GM21737 (cell line): ENCODE results near the gene PAPOLA.

Experiments used
- ATAC-seq: cut with Tn5 transposase; IDR thresholded peaks from one replicate; pipeline ENCODE4 v1.9.1; 2021; ENCODE audit warnings: mild to moderate bottlenecking, moderate library complexity; ENCODE audit not compliant: unreplicated experiment

Gene PAPOLA

DNA sequence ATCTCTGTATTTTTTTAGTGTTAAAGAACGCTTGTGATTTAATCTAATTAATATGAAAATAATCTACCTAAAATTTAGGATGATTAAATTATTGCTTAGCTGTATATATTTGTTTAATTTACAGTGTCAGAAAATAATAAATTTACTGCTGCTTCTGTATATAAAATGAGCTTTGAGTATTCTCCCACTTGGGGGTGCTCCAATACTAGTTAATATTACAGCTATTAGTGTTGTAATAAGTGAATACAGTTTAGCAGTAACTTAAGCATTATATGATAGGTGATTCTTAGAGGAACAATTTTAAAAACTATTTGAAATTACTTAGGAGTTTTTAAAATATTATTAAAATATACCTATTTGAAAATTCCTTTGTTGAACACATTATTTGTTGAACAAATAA, 62.2 kb downstream of the PAPOLA start:
- no peak for ATAC-seq

DNA sequence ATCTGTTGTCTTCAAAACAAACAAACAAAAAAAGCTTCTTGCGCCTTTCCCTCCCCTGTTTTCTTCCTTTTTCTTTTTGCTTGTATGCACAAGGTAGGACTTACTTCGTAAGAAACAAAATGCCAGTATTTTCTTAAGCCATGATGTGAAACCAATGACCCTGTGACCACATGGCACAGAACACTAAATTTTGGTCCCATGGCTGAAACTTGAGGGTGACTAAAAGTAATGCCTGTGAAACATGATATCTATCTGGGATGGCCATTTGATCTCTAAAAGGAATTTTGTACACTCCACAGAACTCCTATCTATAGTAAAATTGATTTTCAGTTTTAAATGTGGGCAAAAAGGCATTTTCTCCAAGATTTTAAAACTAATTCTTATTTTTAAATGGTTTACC, 63.6 kb downstream of the PAPOLA start:
- no peak for ATAC-seq

DNA sequence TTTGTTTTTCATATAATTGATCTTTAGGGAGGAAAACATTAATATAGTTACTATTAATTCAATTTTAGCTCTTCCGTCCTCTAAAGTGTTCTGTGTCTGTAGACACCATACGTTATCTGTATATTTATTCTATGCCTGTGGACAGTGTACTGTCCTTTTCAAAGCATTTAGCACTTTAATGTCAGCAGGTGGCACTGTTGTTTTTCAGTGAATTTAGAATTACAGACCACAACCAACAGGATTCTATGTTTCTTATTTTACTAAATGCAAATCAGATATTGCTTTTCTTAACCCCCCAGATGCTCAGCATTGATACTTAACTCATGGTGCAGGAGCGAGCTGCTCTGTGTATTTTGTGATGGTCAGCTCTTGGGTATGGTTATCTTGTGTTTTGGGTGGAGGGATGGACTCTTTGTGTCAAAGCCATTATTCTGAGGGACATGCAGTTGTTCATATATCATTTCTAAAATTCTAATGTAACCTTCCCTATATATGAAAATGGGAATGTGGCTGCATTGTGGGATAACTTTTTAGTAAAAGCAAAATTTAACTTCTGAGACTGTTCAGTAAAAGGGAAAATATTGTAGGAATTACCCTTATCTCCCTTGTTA, 65.2 kb downstream of the PAPOLA start:
- ATAC-seq = no peak

DNA sequence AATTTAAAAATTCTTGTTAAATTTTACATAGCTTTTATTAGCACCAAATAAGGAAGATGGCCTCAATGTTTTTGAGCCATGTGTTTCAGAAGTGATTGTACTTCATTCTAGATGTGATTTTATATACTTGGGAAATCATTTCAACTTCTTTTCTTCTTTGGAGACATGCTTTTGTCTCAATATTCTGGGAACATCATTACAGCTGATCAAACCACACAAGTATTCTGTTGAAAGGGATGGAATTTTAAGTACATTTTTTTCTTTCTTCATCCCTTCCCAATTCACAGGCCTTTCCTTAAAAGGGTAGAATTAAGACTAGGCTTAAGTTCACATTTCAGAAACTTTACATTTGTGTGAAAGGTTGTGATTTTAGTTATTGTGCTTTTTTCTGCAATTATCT, 66.4 kb downstream of the PAPOLA start:
- no peak for ATAC-seq

DNA sequence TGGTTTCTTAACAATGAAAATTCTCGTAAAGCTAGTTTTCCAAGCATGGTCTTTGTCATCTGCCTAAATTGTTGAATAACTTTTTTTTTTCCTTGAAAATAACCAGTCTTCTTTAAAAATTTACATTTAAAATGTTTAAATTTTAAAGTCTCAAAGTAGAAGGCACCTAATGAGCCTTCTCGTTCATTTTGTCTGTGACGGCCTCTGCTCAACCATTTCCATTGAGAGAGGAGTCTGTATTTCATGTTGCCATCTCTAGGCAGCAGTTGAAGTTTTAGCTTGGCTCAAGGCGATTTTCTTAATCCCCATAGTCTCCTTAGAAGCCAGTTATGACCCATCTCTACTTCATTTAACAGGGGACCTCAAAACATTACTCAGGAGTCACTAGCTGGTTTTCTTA, 69.1 kb downstream of the PAPOLA start:
- ATAC-seq = no peak

DNA sequence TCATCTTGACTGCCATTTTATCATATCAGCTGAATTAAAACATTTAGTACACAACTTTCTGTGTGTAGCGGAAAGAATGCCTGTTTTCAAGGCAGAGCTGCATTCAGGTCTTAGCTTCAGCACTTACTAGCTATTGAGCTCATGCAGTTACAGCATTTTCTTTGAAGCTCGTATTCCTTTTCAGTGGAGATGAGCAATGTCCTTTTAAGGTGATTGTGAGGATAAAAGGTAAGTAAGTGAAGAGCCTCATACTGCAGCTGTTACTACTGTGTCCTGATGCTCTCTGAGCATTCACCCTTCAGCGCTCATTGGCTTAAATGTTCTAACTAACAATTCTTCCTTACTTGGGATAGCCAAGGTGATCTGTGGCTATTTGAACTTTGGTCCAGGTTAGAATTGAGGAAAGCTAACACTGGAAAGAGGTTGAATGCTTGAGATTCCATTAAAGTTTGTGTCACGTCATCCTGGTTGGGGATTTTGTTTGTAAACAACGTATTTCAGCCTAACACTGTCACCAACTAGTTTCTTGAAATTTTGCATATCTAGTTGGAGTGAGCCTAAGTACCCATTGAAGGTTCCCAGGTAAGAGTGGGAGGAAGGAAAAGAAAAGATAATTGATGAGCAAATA, 71.4 kb downstream of the PAPOLA start:
- ATAC-seq = no peak

DNA sequence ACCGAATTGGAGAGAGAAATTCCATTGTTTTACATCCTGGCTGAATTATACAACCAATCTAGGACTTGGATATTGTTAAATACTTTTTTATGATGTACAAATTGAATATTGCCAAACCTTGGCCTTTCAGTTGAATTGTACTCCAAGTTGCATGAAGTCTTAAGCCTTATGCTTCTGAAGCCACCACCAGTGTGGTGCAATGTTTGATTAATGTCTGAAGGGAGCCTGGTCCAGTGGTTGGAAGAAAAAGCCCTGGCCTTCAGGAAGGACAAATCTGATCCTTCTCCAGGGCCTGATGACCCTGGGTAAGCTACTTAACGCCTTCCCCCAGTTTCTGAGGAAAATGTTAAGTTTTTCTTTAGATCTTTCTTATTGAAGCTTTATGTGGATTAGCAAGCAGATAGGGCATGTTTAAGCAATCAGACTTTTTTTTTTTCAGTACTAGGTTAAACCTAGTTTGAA, 72.0 kb downstream of the PAPOLA start:
- ATAC-seq = no peak

DNA sequence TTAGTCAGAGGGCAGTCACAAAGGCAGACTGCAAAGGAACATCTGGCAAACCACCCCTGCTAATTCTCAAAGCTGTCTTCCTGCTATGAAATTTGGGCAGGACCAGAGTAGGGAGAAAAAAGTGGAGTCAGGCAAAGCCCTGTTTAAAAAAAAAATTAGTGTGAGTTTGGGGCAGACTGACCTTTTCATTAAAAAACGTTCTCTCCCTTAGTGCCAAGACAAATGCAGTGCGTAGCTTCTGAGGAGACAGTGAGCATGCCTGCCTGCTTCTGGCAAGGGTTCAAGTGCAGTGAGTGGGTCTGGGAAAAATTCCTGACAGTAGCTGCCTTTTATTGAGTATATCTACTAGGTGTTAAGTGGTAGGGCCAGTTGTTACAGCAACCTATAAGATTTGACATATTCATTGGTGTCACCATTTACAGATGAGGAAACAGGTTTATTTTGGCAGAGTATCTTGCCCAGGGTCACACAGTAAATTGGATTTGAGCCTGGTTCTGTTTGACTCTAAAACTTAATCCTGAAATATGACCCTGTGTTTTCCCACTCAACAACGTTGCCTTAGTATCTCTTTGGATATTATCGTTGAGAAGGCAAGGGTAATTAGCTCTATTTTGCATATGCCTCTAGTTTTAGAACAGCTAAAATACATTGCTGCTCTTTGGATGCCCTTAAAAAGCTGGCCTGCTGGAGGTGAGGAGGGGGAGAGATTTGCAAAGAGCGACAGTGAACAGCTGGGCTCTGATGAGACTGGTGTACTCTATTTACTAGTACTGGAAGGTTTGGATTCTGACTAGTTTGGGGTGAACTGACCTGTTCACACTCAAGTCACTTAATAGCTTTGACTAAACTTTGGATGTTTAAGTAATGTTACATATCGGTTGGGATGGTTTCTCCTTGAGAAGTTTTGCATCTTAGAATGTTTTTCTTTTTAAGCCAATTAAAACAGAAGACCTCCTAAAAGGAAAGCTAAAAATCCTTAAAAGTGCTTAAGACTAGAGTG, 72.8 kb downstream of the PAPOLA start:
- no peak for ATAC-seq

DNA sequence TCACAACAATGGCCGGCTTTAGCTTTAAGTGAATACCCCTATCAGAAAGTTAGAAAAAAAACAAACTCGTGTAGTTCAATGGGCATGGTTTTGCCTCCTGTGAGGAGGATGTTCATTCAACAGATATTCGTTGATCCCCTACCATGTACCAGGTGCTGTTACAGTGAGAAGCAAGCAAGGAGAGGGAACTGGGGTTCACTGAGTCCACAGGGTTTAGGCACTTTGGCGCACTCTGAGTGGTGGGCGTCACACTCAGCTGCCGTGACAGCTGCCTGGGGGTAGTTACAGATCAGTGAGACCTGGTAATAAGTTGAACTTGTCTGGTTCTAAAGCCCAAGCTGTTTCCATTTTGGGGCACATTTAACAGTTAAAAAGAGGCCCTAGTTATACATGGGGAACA, 74.2 kb downstream of the PAPOLA start:
- ATAC-seq = no peak

DNA sequence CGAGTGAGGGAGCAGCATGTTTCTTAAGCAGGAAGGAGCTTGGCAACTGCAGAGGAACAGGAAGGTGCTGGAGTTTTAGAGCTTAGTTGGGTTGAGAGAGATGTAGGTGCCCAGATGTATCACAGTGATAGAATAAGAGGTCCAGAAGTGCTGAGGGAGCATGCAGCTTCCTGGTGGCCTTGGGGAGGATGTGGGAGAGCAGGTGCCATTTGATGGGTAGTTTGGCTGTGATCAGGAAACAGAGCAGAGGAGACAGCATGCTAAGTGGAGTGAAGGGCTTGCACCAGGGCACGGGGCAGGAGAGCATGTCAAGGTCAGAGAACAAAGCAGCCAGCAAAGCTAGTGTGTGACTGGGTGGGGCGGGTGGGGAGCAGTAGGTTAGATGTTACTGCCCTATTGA, 74.8 kb downstream of the PAPOLA start:
- no peak for ATAC-seq

DNA sequence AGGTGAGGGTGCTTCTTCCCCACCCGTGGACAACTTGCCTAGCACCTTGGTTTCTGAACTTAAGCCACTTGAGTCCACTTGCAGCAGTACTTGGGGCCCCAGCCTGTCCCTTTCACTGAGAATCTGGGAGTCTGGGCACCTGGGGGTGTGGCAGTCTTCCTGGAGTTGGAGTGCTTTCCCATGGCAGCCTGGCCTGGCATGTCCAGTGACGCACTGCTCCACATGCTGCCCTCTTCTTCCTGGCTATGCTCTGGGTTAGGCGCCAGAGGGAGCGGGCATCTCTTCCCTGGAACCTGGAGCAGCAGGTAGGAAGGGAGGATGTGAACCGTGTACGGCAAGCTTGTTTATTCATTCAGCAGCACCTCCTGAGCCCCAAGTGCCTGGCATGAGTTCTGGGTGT, 76.4 kb downstream of the PAPOLA start:
- ATAC-seq = no peak

DNA sequence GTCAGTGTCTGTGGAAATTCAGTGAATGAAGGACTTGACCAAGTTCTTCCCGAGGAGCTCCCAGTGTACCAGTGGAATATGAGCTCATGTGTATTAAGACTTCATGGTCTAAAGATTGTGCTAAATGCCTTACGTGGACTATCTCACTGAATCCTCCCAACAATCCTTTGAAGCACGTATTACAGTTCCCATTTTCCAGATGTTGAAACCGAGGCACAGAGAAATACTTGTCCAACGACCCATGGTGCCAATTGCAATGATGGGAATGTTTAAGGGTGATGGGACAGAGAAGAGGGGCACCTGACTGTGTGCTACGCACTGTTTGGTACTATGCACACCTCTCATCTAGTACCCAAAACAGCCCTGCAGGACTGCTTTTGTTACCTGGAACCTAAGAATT, 77.2 kb downstream of the PAPOLA start:
- ATAC-seq = no peak

DNA sequence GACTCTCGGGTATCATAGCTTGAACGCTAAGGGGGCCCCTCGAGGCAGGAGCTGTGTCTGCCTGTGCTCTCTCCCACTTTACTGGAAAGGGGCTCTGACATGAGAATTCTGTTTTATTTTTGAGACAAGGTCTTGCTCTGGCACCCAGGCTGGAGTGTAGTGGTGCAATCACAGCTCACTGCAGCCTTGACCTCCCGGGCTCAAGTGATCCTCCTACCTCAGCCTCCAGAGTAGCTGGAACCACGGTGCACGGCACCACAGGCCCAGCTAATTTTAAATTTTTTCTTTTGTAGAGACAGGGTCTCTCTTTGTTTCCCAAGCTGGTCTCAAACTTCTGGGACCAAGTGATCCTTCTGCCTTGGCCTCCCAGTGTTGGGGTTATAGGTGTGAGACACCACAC, 77.7 kb downstream of the PAPOLA start:
- no peak for ATAC-seq

DNA sequence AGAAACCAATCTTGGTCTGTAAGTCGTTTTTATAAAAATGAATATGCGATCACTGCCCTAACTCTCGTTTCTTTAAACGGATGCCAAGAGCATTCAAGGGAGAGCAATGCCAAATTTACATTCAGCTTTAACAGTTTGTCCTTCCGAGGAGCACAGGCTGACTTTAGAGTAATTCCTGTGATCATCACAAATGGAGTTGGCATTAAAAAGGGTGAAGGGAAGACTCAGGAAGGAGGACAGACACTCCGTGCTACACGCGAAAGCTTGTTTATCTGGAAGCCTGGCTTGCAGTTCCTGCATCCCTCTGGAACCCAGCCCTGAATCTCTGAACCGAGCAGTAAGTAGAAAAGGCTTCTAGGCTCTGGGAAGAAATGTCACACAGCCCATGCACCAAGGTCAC, 78.4 kb downstream of the PAPOLA start:
- no peak for ATAC-seq

DNA sequence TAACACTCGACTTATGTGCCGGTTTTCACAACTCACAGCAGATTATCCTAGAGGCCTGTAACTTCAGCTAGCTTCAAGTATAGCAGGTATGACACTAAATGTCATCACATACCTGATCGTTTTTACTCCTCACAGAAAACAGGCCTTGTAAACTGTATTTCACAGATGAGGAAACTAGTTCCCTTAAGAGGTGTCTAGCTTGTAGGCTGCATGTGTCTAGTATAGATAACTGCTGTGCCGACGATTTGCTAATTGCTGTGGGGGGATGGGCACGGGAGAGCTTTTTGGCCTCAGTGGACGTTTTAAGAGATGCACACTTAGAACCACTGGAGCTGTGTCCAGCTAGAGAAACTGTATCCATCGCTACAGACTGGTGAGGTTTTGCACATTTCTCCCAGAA, 78.8 kb downstream of the PAPOLA start:
- ATAC-seq = no peak

DNA sequence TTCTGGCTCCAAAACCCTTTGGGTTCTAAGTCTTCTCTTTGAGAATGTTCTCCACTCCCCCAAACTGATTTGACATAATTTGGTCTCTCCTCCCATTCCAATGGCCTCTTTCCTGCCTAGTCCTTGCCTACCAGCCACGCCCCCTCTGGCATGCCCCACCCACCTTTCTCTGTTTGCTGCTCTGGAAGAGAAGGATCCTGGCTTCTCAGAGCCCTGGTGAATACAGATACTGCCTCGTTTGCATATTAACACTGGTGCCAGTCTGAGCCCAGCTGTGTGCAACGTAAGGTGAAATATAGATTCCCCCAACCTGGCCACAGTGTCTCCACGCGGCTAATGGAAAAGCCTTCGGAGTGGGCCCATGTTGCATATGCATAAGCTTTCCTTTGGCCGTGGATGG, 79.7 kb downstream of the PAPOLA start:
- ATAC-seq = no peak

DNA sequence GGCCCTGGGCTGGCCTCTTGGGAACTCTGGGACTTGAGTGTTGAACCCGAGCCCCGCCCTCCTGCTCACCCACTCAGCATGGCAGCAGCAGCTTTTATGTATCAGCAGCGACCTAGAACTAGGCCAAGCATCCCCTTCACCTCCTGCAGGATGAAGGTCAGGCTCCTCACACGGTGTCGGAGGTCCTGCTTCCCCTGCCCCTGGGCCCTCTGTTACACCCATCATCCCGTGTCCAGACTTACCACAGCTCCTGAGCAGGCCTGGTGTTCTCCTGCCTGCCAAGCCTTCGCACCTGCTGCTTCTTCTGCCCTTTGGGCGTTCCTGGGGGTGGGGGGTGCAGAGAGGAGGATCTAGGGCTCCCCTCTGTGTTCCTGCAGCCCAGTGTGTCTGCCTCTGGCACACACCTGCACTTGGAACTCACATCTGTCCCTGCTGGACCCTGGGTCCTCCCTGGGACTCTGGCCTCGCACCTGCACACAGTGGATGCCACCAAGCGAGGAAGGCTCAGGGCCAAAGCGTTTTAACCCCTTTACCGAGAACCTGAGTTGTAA, 80.3 kb downstream of the PAPOLA start:
- no peak for ATAC-seq

DNA sequence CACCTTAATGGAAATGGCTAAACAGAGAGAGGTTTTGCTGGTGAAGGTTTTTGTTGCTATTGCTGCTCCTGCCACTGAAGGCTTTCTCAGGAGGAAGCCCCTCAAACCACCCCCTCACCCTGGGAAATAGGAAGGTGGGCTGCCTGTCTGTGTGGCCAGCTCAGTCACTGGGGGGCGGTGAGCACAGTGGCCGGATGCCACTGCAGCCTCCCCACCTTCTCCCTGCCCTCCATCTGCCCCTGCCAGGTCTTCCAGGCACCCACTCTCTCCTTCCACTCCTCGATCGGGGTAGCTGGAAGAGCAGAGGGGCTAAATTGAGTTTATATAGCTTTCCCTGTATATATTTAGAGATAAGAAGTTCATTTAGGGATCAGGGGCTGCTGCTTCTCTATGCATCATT, 80.8 kb downstream of the PAPOLA start:
- ATAC-seq = no peak

DNA sequence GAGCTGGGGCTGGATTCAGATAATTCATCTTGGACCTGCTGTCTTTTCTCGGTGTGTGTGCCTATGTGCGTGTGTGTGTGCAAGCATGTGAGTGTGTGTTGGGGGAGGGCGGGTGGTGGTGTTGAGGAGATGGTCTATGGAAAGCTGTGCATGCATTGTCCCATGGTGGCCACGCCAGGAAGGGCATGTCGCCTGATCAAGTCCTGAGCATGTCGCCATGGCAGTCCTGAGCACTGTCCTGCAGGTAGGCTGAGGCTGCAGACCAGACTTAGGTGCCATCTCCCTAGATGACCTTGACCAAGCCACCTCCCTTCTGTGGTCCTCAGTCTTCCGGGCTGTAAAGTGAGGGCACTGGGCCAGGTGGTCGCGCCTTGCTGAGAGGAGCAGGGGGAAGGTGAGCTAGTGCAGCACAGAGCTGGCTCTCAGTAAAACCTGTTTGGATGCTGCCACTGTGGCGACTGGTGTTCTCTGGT, 81.4 kb downstream of the PAPOLA start:
- ATAC-seq = no peak

DNA sequence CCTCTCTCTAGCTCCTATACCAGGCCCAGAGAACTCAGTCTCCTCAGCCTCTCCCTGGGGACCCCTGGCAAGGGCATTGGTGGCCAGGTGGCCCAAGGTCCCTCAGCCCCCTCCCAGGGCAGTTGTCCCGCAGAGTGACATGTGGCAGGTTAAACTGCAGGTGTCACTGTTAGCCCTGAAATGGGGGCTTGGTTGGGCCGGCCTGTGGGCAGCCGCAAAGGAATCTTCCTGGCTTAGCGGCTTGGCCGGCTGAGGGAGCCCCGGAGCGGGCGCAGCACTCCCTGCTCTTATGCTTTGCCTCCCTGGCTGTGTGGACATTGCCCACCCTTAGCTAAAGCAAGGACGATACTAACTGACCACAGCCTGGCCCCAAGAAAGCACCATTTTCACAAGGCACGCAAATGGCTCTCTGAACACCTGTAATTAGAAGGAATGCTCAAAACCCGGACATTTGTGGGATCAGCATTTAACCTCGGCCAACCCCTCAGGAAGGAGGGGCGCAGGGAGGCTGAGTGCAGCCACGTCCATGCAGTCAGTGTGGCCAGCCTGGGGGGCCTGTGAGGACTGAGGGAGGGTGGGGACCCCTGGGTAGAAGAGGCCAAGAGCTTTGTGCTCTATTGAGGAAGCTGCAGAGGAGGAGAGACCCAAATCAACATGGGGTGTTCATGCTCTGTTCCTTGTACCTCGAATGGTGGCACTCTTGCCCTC, 82.2 kb downstream of the PAPOLA start:
- ATAC-seq = no peak
